HG03097 (cell line): Measurements from ENCODE around the gene PGAP1.

Experiments used
- ATAC-seq: cut with Tn5 transposase; IDR thresholded peaks from one replicate; pipeline ENCODE4 v1.9.1; 2021; ENCODE audit not compliant: unreplicated experiment, low FRiP score

PGAP1 gene

DNA sequence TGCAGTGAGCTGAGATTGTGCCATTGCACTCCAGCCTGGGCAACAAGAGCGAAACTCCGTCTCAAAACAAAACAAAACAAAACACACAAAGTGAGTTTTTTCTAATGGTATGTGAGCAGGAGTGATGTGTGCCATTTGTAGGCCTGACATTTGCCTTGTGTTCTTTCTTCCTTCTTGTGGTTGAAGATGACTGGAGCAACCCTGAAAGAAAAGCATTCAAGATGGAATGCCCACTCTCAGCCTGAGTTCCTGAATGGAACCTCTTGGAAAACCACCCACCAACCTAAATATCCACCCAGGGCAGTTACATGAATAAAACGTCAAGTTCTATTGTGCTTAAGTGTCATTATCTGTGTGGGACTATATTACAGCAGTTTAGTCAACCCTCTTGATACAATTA, 26.5 kb downstream of the PGAP1 start:
- no peak for ATAC-seq

DNA sequence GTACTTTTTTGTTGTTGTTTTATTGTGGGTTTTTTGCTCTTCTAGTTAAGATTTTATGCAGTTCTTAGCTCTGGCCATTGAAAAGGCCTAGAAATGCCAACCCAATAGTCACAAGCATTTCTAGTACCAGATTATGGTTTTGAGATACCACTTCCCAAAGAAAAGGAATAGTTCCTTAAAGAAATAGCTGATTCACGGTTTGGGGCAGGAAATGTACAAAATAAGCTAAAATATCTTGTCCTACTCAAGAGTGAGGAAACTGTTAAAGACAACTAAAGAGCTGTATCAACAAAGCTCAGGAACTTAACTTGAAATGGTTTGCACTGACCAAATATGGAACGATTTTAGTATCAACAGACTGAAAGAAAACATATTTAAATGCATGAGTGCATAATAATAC, 35.4 kb downstream of the PGAP1 start:
- ATAC-seq = no peak

DNA sequence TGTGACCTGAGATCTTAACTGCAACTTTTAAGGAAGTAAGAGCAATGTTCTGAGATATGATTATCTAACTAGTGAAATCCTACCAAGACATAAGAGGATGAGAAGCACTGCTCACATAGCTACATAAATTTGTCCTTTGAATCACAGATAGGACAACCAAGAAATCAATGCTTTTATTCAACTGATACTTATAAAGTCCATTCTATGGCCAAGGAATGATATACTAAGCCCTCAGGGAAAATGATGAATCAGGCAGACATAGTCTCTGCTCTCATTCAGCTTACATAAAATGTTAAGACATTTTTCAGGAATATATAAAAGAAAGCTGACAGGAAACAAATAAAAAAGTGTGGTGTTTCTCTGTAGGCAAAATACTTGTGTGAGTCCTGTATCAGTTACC, 39.1 kb downstream of the PGAP1 start:
- ATAC-seq = no peak

DNA sequence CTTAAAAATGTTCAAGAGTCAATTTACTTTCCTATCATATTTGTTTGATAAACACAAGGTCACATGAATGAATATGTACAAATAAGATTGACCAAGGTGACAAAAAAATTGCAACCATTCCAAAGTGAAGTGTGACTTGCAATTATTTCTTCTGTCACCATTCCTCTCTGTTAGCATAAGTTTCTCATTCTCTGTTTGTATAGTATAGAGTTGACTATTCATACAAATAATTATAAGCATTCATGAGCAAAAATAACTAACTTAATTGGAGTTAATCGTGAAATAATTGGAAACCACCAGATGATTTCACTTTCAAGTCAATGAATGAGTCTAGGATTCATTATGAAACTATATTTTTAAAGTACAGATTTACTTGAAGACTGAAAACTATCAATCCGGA, 42.1 kb downstream of the PGAP1 start:
- ATAC-seq = no peak

DNA sequence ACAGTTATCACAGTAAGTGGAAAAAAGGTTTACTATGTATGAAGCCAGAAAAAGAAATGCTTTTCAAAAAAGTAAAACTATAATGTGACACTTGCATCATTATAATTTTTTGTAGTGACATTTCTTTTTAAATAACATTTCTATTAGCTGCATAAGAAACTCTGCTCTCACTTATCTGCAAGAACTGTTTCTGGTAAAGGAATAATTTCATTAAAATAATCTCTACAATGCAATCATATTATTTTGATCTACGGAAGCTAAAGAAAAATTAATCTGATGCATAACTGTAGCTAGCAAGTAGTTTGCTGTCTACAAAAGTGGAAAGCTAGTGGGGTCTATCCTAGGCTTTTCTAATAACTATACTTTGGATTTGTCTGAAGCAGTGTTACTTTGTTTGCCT, 50.1 kb downstream of the PGAP1 start:
- no peak for ATAC-seq

DNA sequence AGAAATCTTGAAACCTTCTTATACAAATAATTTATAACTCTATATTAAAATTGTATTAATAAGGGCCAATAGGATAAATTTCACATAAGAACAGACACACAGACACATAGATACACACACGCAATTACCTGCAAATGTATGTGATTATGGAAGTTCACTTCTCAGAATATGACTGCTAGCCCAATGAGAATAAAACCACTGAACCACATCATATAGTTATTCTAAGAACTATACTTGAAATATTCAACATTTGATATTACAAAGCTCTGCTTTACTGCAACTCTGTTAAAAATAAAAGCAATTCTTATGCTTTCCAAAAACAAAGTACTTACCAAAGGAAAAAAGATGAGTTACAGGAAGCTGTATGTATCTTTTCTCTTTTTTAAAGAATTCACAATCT, 51.1 kb downstream of the PGAP1 start:
- ATAC-seq = no peak

DNA sequence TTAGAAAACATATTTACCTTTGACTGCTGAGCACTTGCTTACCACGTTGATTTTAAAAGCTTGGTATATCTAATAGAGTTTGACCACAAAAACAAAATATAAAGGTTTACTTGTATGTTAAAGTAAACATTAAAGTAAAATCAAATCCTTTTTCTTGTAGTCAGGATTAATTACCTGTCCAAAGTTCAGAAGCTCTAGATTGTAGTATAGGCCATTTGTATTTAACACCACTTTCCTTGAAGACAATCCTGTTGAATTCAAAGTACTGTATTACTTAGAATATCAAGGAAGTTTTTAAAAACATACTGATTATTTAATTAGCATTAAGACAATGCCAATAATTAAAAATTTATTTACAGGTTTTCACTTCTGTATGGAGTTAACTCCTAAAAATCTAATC, 53.0 kb downstream of the PGAP1 start:
- no peak for ATAC-seq

DNA sequence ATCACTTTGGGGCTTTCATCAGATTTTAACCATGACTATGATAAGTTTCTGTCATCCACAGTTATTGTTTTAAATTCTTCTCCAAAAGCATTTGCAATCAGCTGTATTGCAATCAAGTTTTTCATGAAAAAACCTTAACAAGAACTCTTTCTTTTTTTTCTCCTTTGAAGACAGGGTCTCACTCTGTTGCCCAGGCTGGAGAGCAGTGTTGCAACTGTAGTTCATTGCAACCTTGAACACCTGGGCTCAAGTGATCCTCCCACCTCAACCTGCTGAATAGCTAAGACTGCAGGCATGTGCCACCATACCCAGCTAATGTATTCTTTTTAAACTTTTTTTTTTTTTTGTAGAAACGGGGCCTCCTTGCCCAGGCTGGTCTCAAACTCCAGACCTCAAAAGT, 71.9 kb downstream of the PGAP1 start:
- no peak for ATAC-seq

DNA sequence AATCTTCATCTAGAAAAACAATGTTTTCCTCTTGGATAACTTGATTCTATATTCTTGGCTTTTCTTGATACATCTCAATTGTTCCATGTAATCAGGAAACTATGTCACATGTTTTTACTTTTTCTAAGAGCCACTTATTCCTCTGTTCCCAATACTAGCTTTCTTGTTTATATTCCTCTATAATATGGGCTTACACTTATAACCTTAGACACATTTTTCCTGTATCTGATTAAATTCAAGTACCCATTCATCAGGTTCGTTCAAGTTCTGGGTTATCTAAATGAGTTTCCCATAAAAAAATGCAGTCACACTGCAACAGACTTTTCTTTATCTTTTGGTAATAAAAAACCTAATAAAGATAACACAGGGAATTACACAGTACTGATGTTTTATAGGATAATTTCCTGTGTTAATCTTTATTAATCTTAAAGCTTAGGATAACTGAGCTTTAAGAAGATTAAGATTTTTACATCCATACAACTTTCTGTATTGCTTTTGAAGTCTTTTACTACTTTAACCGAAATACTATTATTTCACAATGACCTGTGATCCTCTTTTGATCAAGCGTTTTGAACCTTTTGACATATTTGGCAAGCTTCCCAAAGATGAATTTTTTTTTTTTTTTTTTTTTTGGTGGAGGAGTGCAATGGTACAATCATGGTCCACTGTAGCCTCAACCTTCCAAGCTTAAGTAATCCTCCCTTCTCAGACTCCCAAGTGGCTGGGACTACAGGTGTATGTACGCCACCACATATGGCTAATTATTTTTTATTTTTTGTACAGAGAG, 73.0 kb downstream of the PGAP1 start:
- ATAC-seq = no peak

DNA sequence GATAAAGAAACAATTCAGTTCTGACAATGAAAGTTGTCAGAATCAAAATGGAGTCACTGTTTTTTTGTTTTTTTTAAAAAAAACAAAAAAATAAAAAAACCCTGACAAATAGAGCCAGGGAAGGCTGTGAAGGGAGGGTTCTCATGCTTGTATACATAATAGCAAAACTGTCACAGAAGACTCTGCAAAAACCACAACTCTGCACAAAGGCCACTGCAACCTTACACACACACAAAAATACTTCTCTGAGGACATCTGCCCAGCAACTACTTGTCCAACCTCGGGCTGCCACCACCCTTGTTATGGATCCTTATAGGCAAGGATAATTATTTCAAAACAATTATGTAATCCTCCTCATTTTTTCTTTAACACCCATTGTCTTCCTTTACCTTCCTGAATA, 75.4 kb downstream of the PGAP1 start:
- ATAC-seq = no peak

DNA sequence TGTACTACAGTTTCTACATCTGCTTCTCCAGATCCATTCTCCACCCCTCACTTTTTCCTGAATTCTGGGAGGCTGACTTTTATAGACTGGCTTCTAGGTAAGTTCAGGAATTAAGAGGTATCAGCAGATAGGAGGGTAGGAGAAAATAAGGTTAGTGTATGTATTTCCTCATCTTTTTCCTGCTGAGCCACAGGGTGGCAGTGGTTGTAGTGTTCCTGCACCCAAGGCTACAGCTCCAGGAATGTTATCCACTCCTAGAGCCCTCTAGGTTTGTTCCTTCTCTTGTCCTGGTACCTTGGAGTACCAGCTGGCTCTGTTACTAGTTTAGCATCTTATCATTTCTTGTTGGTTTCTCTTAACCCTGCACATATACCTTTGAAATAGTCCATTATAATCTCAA, 76.6 kb downstream of the PGAP1 start:
- no peak for ATAC-seq

DNA sequence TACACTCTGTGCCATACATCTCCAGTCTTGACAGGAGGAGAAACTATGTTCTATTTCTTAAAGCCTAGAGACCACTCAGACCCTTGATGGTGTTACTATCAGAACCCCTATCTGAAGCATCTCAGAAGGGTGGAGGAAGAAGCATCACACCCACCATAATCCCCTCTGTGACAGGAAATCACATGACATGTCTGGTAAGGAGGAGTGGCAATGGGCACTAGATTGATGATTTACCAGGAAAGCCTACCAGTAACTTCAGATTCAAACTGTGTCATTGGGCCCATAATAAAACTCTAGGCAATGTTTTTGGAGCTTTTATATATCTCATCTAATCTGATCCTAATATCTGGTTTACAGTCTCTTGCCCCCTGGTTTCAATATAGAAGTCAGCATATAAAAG, 80.2 kb downstream of the PGAP1 start:
- ATAC-seq = no peak

DNA sequence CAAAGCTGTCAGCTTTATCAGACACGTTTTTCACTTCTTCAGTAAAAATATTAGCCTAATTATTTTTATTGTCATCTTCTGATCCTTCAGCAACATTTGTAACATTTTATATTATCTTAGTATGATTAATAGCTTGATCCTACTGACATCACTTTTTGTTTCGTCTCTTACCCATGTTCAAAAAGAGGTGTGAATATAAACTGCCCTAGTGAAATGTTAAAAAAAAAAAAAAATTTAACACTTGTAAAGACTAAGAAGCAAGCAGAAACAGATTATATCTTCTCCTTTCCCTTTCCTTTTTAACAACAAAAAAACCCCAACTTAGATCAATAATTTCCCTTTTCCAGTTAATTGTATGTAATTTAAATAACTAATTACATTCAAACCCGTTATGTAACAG, 81.1 kb downstream of the PGAP1 start:
- no peak for ATAC-seq

DNA sequence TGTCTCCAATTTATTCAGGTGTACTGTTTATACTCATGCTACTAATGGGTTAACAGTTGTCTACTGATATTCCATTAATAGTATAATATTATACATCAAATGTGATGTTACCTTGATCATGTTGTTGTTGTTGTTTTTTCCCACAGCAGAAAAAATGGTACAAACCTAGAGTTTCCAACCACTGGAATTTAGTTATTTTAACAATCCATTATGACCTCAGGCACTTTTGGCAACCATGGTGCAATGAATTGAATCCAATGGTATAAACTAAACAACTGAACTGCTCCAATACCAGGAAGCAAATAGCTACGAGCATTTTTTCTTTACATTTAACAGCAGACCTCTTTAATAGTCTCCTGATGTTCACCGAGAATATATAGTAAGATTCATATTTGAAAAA, 86.3 kb downstream of the PGAP1 start:
- ATAC-seq = no peak

DNA sequence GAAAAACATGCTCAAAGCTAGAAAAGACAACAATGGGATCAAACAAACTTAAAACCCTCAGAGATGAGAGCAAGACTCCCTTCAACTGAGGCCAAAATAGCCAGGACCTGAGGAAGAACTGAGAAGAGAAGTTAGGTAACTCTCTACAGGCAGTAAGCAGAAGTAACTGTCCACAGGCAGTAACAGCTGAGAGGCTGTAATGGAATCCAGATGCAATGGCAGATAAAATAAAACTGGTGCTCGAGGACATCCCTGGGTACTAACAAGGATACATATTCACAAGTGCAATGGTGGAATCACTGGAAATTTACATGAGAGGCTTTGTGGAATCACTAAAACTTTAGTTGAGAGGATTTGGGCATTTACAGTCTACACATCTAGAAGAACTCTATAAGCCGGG, 86.9 kb downstream of the PGAP1 start:
- ATAC-seq = no peak

DNA sequence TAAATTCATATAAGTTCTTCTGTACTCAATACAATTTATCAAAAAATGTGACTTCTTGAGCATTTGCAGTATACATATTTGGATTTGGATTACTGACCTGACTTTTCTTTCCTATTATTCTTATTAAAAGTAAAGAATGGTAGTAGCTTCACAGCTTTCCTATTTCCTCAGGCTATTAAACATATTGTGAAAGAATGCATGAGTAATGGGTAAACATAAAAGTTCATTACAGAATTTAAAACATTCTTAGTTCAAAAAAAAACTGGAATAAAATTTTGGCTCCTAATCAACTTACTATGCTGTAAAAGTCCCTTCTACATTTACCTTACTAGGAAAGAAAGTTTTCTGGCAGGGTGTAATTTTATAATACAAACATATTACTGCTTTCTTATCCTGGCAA, 90.1 kb downstream of the PGAP1 start:
- no peak for ATAC-seq

DNA sequence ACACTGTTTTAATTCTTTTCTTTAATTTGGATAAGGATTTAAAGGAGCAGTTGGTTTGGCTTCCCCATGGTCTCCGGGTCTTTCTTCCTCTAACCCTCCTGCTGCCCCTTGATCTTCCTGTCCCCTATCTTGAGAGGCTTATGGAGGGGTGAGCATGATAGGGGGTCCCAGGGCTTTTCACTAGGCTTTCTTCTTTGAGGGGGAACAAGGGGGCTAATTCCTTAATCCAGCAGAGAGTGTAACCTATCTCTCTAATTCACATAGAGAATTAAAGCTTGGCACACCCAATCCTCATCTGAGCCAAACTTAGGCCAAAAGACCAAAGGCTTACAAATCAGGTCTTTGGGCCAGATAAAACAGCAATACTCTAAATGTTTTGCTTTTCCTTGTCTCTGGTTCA, 95.8 kb downstream of the PGAP1 start:
- no peak for ATAC-seq

DNA sequence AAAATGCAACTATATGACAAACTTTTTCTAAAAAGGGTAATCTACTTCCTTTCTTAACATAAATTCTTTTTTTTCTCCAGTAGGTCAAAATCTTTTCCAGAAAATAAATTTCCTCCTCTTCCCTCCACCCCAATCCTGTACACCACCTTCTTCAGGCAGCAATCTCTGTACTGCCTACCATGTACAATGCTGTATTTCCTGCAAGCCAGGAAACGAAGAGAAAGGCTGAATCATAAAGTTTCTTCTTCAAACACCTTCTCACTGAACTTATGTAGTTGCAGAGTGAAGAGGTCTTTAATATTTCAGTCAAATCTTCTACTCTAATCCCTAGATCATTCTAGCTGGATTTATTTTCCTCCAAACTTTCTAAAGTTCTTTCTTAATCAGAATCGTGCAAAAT, 99.2 kb downstream of the PGAP1 start:
- ATAC-seq = no peak

DNA sequence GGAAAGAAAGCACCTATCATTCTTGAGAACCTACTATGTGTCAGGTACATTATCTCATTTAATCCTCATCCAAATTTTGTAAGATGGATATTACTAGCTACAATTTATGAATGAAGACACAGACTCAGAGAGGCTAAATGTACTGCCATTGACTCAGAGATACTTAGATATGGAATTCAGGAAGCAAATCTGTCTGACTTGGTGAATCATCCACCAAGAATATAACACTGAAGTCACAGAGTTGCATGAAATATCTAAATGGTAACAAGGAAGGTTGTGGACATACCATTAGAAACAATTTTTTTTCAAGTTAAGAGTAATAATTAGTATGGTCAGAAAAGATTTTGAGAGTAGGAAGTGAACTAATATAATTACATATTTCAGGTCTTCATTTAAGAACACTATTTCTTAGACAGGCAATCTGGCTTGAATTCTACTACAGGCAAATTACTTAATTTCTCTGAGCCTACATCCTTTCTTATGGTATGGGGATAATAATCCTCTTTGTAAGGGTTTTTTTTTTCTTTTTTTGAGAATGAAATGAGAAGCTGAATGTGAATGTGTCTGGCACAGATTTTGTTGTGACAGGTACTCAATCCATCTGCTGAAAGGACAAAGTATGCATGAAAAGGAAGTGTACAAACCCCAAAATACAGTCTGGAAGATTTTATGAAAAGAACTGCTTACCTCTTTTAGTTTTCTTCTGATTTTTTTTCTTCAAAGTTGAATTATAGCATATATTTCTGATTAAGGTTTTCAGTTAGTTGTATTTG, 102.6 kb downstream of the PGAP1 start:
- ATAC-seq = no peak

DNA sequence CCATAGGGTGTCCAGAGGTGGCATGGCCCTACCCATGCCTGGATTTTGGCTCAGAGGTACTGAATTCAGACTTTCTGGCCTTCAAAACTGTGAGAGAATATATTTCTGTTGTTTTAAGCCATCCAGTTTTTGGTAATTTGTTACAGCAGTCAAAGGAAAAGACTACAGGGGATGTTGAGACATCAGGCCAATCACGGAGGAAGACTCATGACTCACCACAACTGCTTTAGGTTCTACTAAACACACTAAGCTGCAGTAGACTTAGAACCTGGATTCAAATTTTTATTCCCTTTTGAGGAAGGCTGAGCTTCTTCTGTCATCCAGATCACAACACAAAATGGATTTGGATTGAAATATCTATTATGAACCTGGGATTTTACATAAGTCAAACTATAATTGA, 105.3 kb downstream of the PGAP1 start:
- ATAC-seq = no peak

DNA sequence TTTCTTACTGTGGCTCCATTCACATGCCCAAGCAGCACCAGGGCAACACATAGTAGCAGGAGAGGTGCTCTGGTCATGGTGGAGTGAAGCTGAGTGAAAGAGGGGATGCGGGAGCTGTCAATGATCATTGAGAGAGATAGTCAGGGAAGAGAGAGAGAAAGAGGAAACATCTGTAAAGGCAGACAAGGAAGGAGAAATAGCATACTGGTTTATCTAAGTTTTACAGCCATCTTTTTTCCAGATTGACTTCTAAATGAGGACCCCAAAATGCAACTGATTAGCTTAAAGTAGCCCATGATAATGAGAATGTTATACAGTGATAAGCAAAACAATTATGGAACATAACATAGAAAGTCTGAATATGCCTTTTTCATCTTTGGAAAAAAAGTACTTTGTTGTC, 117.2 kb downstream of the PGAP1 start, which contains the start of gene C2orf66:
TSS of gene C2orf66 (minus strand) at position 96 of the 400 bp plus-strand sequence. CDS start at position 77, 19 bp downstream.
- ATAC-seq = no peak

DNA sequence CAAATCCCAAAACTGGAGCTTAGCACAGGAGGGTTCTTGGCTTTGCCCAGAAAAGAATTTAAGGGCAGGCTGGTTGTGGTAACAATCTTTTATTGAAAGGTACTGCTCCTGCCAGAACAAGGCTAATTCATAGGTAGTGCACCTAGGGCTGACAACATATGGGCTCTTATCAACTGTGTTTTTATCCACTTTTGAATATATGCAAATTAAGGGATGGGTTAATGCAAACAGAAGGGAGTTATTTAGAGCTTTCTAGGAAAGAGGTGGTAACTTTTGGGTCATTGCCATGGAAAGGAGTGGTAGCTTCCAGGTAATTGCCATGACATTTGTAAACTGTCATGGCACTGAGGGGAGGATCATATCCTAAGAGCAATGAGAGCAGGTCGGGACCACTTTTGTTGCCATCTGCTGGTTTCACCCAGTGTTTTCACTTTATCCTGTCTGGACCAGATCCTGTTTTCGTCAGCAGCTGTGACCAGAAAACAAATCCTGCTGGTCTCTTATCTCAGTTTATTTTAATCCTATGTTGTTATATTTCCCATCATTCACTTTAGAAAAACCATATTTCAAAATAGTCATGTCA, 118.3 kb downstream of the PGAP1 start:
- ATAC-seq = no peak
